ENCODE measurements around the gene PROK1. TPM values are rescaled to one million over a fixed set of nuclear protein-coding genes. Genes with fewer than 3 reads are reported as not detected.

Gene PROK1
- total RNA-seq, 6 donors from 2014 or later = 0.33 TPM; not detected in 5

DNA sequence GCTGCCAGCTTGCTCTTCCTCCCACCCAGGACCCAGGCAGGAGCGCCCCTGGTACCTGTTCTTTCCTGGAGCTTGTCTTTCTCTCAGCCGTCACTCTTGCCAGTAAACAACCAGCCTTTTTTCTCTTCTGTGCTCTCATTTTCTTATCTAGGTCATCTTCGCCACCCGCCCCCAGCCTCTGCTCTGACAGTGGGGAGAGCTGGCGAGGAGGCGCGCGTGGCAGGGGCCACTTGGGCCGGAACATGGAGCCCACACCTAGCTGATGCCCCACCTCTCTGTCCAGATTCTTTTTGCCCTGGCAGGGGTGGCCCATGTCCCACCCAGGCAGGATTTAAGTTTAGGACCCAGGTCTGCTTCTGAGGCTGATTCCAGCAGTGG is 32.3 kb downstream of the PROK1 start:
- peak overlapping the region; percentile 8 to 67 (median 52) for H3K27ac ChIP-seq
- TF ChIP-seq, protein P1, sequence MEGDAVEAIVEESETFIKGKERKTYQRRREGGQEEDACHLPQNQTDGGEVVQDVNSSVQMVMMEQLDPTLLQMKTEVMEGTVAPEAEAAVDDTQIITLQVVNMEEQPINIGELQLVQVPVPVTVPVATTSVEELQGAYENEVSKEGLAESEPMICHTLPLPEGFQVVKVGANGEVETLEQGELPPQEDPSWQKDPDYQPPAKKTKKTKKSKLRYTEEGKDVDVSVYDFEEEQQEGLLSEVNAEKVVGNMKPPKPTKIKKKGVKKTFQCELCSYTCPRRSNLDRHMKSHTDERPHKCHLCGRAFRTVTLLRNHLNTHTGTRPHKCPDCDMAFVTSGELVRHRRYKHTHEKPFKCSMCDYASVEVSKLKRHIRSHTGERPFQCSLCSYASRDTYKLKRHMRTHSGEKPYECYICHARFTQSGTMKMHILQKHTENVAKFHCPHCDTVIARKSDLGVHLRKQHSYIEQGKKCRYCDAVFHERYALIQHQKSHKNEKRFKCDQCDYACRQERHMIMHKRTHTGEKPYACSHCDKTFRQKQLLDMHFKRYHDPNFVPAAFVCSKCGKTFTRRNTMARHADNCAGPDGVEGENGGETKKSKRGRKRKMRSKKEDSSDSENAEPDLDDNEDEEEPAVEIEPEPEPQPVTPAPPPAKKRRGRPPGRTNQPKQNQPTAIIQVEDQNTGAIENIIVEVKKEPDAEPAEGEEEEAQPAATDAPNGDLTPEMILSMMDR (IDR thresholded peaks at IDR 0.05) = no peak
- TF ChIP-seq EP300 (IDR thresholded peaks at IDR 0.05) = no peak
- no peak for TF ChIP-seq POLR2AphosphoS5 (IDR thresholded peaks at IDR 0.05)
- no peak for TF ChIP-seq POLR2A (IDR thresholded peaks at IDR 0.05)
- WGBS, 2 donors = 57 to 73% methylated on average over 9 of the region's 9 CpGs

DNA sequence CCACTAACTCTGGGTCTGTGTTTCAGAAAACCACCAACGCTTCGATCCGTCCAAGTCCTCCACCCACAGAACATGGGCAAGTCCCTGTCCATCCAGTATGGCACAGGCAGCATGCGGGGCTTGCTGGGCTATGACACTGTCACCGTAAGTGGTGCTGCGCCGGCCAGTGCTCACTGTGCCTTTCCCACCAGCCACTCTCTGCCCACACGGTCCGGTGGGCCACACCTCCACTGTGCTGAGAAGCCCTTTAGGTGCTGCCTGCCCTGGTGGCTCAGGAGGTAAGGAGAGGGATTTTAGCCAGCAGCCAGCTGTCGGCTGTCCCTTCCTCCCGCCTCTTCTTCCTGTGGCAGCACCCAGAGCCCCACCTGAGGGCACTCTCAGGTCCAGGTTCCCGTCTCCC is 33.9 kb downstream of the PROK1 start:
- Histone ChIP-seq H3K27ac (no peak overlapping the region), H3K27me3 (no peaks in the 10 kb centered on the region), H3K9me3 (no peaks in the 10 kb centered on the region), H3K4me3 (no peak overlapping the region), H3K36me3 (no peaks in the 10 kb centered on the region), H3K4me1 (peaks cover 11 to 24% (median 20%) of the 10 kb centered on the region in 4 donors)
- 79 to 89% methylated on average over 11 to 12 of the region's 12 CpGs for WGBS, 2 donors
- ATAC-seq (ENCODE audit: low FRiP score in 2 of 2) (no peak), DNase-seq (no peak)
- TF ChIP-seq POLR2AphosphoS5 (IDR thresholded peaks at IDR 0.05) = no peak
- TF ChIP-seq, protein P1 (IDR thresholded peaks at IDR 0.05) = no peak
- no peak for TF ChIP-seq EP300 (IDR thresholded peaks at IDR 0.05)
- no peak for TF ChIP-seq POLR2A (IDR thresholded peaks at IDR 0.05)

More for the DNA sequence above, 32.3 kb downstream of the PROK1 start:
- Histone ChIP-seq H3K27me3 (no peaks in the 10 kb centered on the region), H3K36me3 (no peaks in the 10 kb centered on the region), H3K9me3 (no peaks in the 10 kb centered on the region), H3K4me3 (no peak overlapping the region), H3K4me1 (peaks cover 11 to 24% (median 20%) of the 10 kb centered on the region in 4 donors)
- ATAC-seq (ENCODE audit: low FRiP score in 2 of 2) = no peak
- peak in 1 of 2 donors; percentile 73 for DNase-seq

DNA sequence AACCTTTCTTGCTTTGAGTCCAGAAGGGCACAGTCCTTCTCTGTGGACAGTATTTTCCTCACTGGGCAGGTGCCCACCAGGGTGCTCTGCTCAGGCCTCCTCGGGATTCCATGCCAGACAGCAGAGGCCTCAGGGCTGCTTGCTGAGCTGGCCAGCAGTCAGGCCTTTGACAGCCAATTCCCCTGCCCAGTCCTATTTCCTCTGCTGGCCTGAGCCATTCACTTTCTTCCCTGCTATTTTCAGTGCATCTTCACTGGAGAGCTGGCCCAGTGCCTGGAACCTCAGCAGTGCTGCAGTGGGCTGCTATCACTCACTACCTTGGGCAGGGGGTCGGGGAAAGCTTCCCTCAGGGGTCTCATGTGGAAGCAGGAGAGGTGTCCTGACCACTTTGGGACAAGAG is 34.8 kb downstream of the PROK1 start:
- WGBS, 2 donors = 42 to 43% methylated on average over 2 of the region's 2 CpGs
- TF ChIP-seq, protein P1 (IDR thresholded peaks at IDR 0.05) = no peak
- no peak for TF ChIP-seq POLR2AphosphoS5 (IDR thresholded peaks at IDR 0.05)
- TF ChIP-seq EP300 (IDR thresholded peaks at IDR 0.05) = no peak
- no peak for TF ChIP-seq POLR2A (IDR thresholded peaks at IDR 0.05)
- H3K27me3 ChIP-seq = no peaks in the 10 kb centered on the region

DNA sequence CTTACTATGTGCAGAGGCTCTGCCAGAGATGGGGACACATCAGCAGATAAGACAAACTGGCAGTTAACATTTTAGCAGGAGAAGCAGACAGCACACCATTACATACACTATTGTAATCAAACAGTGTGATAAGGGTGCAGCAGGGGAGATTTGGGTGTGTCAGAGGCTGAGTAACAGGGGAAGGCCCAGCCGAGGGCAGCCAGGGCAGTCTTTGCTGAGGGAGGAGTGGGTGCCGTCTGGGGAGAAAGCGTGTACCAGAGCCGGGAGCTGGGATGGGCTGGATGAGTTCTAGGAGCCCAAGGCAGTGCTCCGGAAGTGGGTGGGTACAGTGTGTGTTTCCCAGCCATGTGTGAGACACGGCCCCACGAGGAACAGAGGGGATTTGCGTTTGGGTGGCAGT is 36.8 kb downstream of the PROK1 start:
- no peaks in the 10 kb centered on the region for H3K36me3 ChIP-seq
- ATAC-seq (ENCODE audit: low FRiP score in 2 of 2) = peak in 1 of 2 donors; percentile 30
- H3K4me1 ChIP-seq = peaks cover 4 to 9% (median 6%) of the 10 kb centered on the region in 4 donors
- H3K27ac ChIP-seq = no peak overlapping the region
- no peak for TF ChIP-seq POLR2A (IDR thresholded peaks at IDR 0.05)
- TF ChIP-seq EP300 (IDR thresholded peaks at IDR 0.05) = no peak
- TF ChIP-seq, protein P1 (IDR thresholded peaks at IDR 0.05) = no peak
- no peak for TF ChIP-seq POLR2AphosphoS5 (IDR thresholded peaks at IDR 0.05)
- H3K9me3 ChIP-seq = no peaks in the 10 kb centered on the region
- 72 to 78% methylated on average over 8 of the region's 8 CpGs for WGBS, 2 donors
- no peak overlapping the region for H3K4me3 ChIP-seq
- no peaks in the 10 kb centered on the region for H3K27me3 ChIP-seq
- DNase-seq = no peak

More for the DNA sequence above, 34.8 kb downstream of the PROK1 start:
- peaks cover 11 to 24% (median 20%) of the 10 kb centered on the region in 4 donors for H3K4me1 ChIP-seq
- ATAC-seq (ENCODE audit: low FRiP score in 2 of 2) (no peak), DNase-seq (no peak)
- no peaks in the 10 kb centered on the region for H3K36me3 ChIP-seq
- no peak overlapping the region for H3K4me3 ChIP-seq
- H3K27ac ChIP-seq = no peak overlapping the region
- no peaks in the 10 kb centered on the region for H3K9me3 ChIP-seq

DNA sequence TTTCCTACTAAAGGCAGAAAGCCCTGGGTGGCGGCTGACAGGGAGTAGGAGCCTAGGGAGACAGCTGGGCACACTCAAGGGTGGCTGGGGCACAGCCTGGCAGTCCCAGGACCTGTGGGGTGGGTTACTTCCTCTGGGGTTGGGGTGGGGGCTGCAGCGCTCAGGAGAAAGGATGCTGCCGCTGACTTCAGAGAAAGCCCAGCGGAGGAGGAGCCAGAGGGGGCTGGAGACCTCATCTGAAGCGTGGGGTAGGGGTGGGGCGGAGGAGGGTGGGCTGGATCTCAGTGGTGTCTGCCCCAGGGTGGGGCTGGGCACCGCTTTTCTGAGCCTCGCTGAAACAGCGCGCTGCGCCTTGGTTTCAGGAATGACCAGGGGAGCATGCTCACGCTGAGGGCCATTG is 37.2 kb downstream of the PROK1 start:
- ATAC-seq (ENCODE audit: low FRiP score in 2 of 2) (peak in 1 of 2 donors; percentile 1), DNase-seq (no peak)
- no peaks in the 10 kb centered on the region for H3K9me3 ChIP-seq
- H3K27ac ChIP-seq = no peak overlapping the region
- H3K4me3 ChIP-seq = no peak overlapping the region
- 72 to 81% methylated on average over 6 to 9 of the region's 12 CpGs for WGBS, 2 donors
- peaks cover 0 to 5% (median 2%) of the 10 kb centered on the region in 4 donors for H3K4me1 ChIP-seq
- no peaks in the 10 kb centered on the region for H3K36me3 ChIP-seq
- TF ChIP-seq POLR2A (IDR thresholded peaks at IDR 0.05) (no peak), EP300 (IDR thresholded peaks at IDR 0.05) (no peak), POLR2AphosphoS5 (IDR thresholded peaks at IDR 0.05) (no peak)
- TF ChIP-seq, protein P1 (IDR thresholded peaks at IDR 0.05) = no peak
- H3K27me3 ChIP-seq = no peaks in the 10 kb centered on the region
